Endodermal cell (in vitro differentiated cells): ENCODE measurements around the gene GINS2. TPM values are rescaled to one million over a fixed set of nuclear protein-coding genes. Genes with fewer than 3 reads are reported as not detected.

Experiments
- DNase-seq: peaks from one replicate; pipeline ENCODE4 v3.0.0-alpha.2; 2017
- H3K27ac ChIP-seq: 2 replicates; pipeline ENCODE4 v1.5.1; 2013; ENCODE audit warnings: mild to moderate bottlenecking, low read depth, low read length, moderate library complexity
- H3K27me3 ChIP-seq: 2 replicates; pipeline ENCODE4 v1.6.1; 2013; ENCODE audit warnings: mild to moderate bottlenecking, low read length, moderate library complexity; ENCODE audit not compliant: insufficient read depth, control insufficient read depth, poor library complexity, severe bottlenecking
- H3K36me3 ChIP-seq: 2 replicates; pipeline ENCODE4 v1.7.0; 2013; ENCODE audit warnings: mild to moderate bottlenecking, low read length, moderate library complexity; ENCODE audit not compliant: control insufficient read depth, insufficient read depth
- H3K4me1 ChIP-seq: one replicate; pipeline ENCODE4 v1.7.0; 2013; ENCODE audit warnings: low read length; ENCODE audit not compliant: control insufficient read depth, insufficient read depth
- H3K4me3 ChIP-seq: 2 replicates; pipeline ENCODE4 v1.5.1; 2013; ENCODE audit warnings: mild to moderate bottlenecking, low read length, moderate library complexity
- H3K9ac ChIP-seq: 2 replicates; pipeline ENCODE4 v1.6.1; 2013; ENCODE audit warnings: mild to moderate bottlenecking, low read length, moderate library complexity; ENCODE audit not compliant: poor library complexity, severe bottlenecking; ENCODE audit errors: extremely low read depth
- H3K9me3 ChIP-seq: 2 replicates; pipeline ENCODE4 v1.6.1; 2013; ENCODE audit warnings: mild to moderate bottlenecking, low read length, moderate library complexity; ENCODE audit not compliant: control insufficient read depth
- H3K27ac Mint-ChIP-seq: 2 replicates; pipeline ENCODE4 v1.8.0; 2020; ENCODE audit warnings: mixed read lengths
- H3K27me3 Mint-ChIP-seq: 2 replicates; pipeline ENCODE4 v1.8.0; 2021; ENCODE audit warnings: mild to moderate bottlenecking, mixed read lengths; ENCODE audit not compliant: insufficient read depth
- H3K36me3 Mint-ChIP-seq: 2 replicates; pipeline ENCODE4 v1.8.0; 2020; ENCODE audit warnings: low read depth, mixed read lengths
- H3K4me1 Mint-ChIP-seq: 2 replicates; pipeline ENCODE4 v1.8.0; 2020; ENCODE audit warnings: mixed read lengths
- H3K4me3 Mint-ChIP-seq: 2 replicates; pipeline ENCODE4 v1.8.0; 2020; ENCODE audit warnings: mild to moderate bottlenecking, moderate library complexity, mixed read lengths
- H3K9me3 Mint-ChIP-seq: 2 replicates; pipeline ENCODE4 v1.8.0; 2020; ENCODE audit warnings: mild to moderate bottlenecking, mixed read lengths
- CTCF ChIP-seq: fragments of 200-600 bp; sonication (generic); conservative IDR thresholded peaks from 2 replicates; pipeline ENCODE4 v1.5.0; 2021; ENCODE audit warnings: antibody characterized with exemption, mild to moderate bottlenecking
- WGBS, 2 experiments: methylation state at CpG; one replicate each; pipeline versions ENCODE4 v1.1.5 to v1.1.7; 2013; ENCODE audit warnings: missing lambda C conversion rate in 2 of 2, mixed read lengths in 1 of 2; ENCODE audit not compliant: insufficient coverage in 1 of 2, insufficient read length in 1 of 2; 5-methylcytosine and 5-hydroxymethylcytosine counted together
- total RNA-seq, 2 donors: library from RNA; stranded (reverse); fragmentation: NEBNext Ultra II Directional in 1 of 2; extraction: Animal tissue kit (Norgen Biotek cat#: 25700) in 1 of 2; gene quantifications; 2 replicates in 1 of 2; 3 replicates in 1 of 2; pipeline ENCODE4 v1.2.1, GENCODE V29; 2021

Gene GINS2
- total RNA-seq, 2 donors from 2014 or later = 32.8 to 42.3 TPM

GRCh38 chr16:85715169-85716021 is 26.6 kb upstream of the GINS2 start:
- peaks cover 21% of the 10 kb centered on the region for H3K27me3 ChIP-seq
- H3K36me3 ChIP-seq = no peaks in the 10 kb centered on the region
- DNase-seq = no peak
- H3K9ac ChIP-seq = no peak overlapping the region
- peaks cover 2% of the 10 kb centered on the region for H3K4me1 ChIP-seq
- H3K9me3 Mint-ChIP-seq = peaks cover 7% of the 10 kb centered on the region
- H3K27ac ChIP-seq = peak overlapping the region; percentile 94
- H3K4me3 ChIP-seq = no peak overlapping the region
- H3K27me3 Mint-ChIP-seq = peaks cover 21% of the 10 kb centered on the region
- H3K9me3 ChIP-seq = peaks cover 10% of the 10 kb centered on the region
- 54 to 71% methylated on average over 15 to 22 of the region's 22 CpGs for WGBS, 2 experiments
- H3K36me3 Mint-ChIP-seq = peaks cover 9% of the 10 kb centered on the region
- no peak overlapping the region for H3K4me3 Mint-ChIP-seq
- no peak for TF ChIP-seq CTCF
- H3K27ac Mint-ChIP-seq = no peak overlapping the region
- peaks cover 3% of the 10 kb centered on the region for H3K4me1 Mint-ChIP-seq

DNA sequence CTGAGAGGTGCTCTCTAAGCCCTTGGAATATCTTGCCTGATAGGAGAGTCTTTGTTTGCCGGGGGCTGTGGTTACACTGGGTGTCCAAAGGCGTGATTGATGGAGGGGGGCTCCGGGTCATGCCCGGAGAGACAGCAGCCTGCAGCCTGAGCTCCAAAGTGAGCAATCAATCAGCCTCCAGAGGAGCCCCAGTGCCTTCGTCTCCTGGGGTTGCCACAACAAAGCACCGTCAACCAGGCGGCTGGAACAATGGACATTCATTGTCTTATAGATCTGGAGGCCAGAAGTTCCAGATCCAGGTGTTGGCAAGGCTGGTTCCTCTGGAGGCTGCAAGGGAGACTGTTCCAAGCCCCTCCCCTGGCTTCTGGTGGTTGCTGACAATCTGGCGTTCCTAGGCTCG is 24.0 kb upstream of the GINS2 start:
- DNase-seq = no peak
- Histone ChIP-seq H3K27ac (peak overlapping the region; percentile 81), H3K4me1 (peaks cover 2% of the 10 kb centered on the region), H3K27me3 (peaks cover 21% of the 10 kb centered on the region), H3K9me3 (peaks cover 10% of the 10 kb centered on the region), H3K9ac (no peak overlapping the region), H3K4me3 (no peak overlapping the region), H3K36me3 (no peaks in the 10 kb centered on the region)
- Mint-ChIP-seq H3K4me1 (peaks cover 3% of the 10 kb centered on the region), H3K4me3 (no peak overlapping the region), H3K9me3 (peaks cover 7% of the 10 kb centered on the region), H3K27ac (no peak overlapping the region), H3K27me3 (peaks cover 21% of the 10 kb centered on the region), H3K36me3 (peaks cover 11% of the 10 kb centered on the region)
- TF ChIP-seq CTCF = no peak
- WGBS, 2 experiments = 68 to 77% methylated on average over 7 to 9 of the region's 9 CpGs

GRCh38 chr16:85711982-85712587 is 23.3 kb upstream of the GINS2 start:
- peaks cover 3% of the 10 kb centered on the region for H3K4me1 Mint-ChIP-seq
- Histone ChIP-seq H3K9ac (no peak overlapping the region), H3K36me3 (no peaks in the 10 kb centered on the region), H3K27me3 (peaks cover 20% of the 10 kb centered on the region), H3K27ac (peak overlapping the region; percentile 81), H3K4me1 (no peaks in the 10 kb centered on the region), H3K9me3 (peaks cover 10% of the 10 kb centered on the region), H3K4me3 (no peak overlapping the region)
- DNase-seq = no peak
- H3K36me3 Mint-ChIP-seq = peaks cover 11% of the 10 kb centered on the region
- WGBS, 2 experiments = 96 to 100% methylated on average over 4 to 6 of the region's 6 CpGs
- no peak for TF ChIP-seq CTCF
- H3K27ac Mint-ChIP-seq = no peak overlapping the region
- peaks cover 7% of the 10 kb centered on the region for H3K9me3 Mint-ChIP-seq
- no peak overlapping the region for H3K4me3 Mint-ChIP-seq
- peaks cover 21% of the 10 kb centered on the region for H3K27me3 Mint-ChIP-seq
